Measurements from ENCODE around the gene INSL3. TPM values are rescaled to one million over a fixed set of nuclear protein-coding genes. Genes with fewer than 3 reads are reported as not detected.

Gene INSL3
- total RNA-seq, 6 experiments from 2014 or later = not detected

DNA sequence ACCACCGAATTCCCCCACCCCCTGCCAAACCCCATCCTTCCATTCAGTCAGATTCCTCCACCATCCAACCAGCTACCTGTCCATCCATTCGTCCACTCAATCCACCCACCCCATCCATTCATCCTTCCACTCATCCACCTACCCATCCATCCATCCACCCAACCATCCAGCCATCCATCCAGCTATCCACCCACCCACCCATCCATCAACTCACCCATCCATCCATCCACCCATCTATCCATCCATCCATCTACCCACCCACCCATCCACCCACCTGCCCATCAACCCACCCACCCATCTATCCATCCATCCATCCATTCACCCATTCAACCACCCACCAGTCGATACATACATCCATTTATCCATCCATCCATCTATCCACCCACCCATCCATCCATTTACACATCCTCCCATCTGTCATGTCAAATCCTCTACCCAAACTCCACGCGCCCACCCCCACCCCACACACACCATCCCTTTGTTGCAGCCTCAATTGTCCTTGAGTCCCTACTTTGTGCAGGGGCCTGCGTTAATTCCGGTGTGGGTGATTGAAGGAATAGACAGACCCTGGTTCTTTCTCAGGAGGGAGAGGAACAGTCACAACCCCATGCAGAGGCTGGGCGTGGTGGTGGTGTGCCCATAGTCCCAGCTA is 45.1 kb upstream of the INSL3 start:
- ATAC-seq (no peak), DNase-seq (no peak)
- H3K36me3 ChIP-seq = peaks cover 17 to 33% (median 22%) of the 10 kb centered on the region in 4 donors
- no peak for TF ChIP-seq POLR2A (IDR thresholded peaks at IDR 0.05)
- TF ChIP-seq CTCF (IDR thresholded peaks at IDR 0.05) = no peak
- H3K4me1 ChIP-seq = peaks cover 0 to 4% (median under 1%) of the 10 kb centered on the region in 4 donors
- no peak overlapping the region for H3K4me3 ChIP-seq
- H3K27ac ChIP-seq = no peak overlapping the region
- intact Hi-C loops (cut with DNase I) = loop anchor here (5.0 to 10.0 kb wide), 3 partner anchors 58 to 131 kb away; no protein-coding TSS in a partner anchor
- no peaks in the 10 kb centered on the region for H3K9me3 ChIP-seq
- H3K27me3 ChIP-seq = peaks cover 0 to 11% of the 10 kb centered on the region in 2 donors
- 84% methylated on average over 8 of the region's 8 CpGs for WGBS (ENCODE audit: insufficient coverage, low coverage, low lambda C conversion rate, missing lambda C conversion rate)

- no peaks in the 10 kb centered on the region for H3K9me3 ChIP-seq
- H3K36me3 ChIP-seq = peaks cover 17 to 35% (median 22%) of the 10 kb centered on the region in 4 donors
- intact Hi-C loops (cut with DNase I) = loop anchor here (5.0 to 10.0 kb wide), 3 partner anchors 59 to 132 kb away; no protein-coding TSS in a partner anchor
- peak; percentile 25 to 67 (median 26) for ATAC-seq
- no peak overlapping the region for H3K4me3 ChIP-seq
- WGBS (ENCODE audit: insufficient coverage, low coverage, low lambda C conversion rate, missing lambda C conversion rate) = 73% methylated on average over 5 of the region's 13 CpGs
- H3K27ac ChIP-seq = no peak overlapping the region
- peaks cover 0 to 3% of the 10 kb centered on the region in 2 donors for H3K27me3 ChIP-seq
- H3K4me1 ChIP-seq = peaks cover 0 to 12% (median 5%) of the 10 kb centered on the region in 4 donors
- TF ChIP-seq POLR2A (IDR thresholded peaks at IDR 0.05) = no peak
- no peak for TF ChIP-seq CTCF (IDR thresholded peaks at IDR 0.05)
- no peak for DNase-seq
Measured at GRCh38 chr19:17865364-17866311, 44.3 kb upstream of the INSL3 start.

DNA sequence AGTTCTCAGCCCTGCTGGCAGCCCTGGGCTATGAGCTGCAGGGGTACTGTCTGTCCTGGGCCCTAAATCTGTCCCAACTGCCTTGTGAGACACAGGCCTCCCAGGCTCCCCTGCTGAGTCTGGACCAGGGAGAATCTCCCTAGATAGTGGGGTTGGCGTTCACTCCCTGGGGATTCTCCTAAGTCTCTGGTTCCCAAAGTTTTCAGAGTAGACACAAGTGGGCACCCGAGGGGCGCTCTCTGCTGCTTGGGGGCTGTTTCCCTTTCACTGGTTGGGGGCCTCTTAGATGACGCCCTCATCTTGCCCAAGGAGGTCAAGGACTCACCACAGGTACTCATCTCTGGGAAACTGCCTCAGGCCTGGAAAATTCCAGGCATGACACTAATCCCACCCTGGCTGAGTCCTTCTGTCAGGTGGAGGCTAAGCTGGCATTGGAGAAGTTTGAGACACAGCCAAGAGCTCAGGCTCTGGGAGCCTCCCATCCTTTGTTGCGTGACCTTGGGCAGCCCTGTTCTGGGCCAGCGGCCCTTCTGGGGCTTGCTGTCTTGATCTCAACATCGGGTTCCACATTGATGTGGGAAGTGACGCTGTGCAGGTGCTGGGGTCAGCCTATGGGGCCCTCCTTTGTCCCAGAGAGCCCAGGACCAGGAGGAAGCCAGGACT is 42.3 kb upstream of the INSL3 start:
- Histone ChIP-seq H3K27ac (no peak overlapping the region), H3K9me3 (no peaks in the 10 kb centered on the region), H3K4me3 (no peak overlapping the region), H3K4me1 (peaks cover 0 to 13% (median 6%) of the 10 kb centered on the region in 4 donors), H3K27me3 (no peaks in the 10 kb centered on the region), H3K36me3 (peaks cover 17 to 35% (median 22%) of the 10 kb centered on the region in 4 donors)
- DNase-seq (no peak), ATAC-seq (no peak)
- no CpG with 5 or more reads among the region's 8 CpGs for WGBS (ENCODE audit: insufficient coverage, low coverage, low lambda C conversion rate, missing lambda C conversion rate)
- intact Hi-C loops (cut with DNase I) = loop anchor here in 1 of 2 donors (10.0 kb wide), 1 partner anchor 61 kb away; no protein-coding TSS in a partner anchor
- TF ChIP-seq CTCF (IDR thresholded peaks at IDR 0.05) (no peak), POLR2A (IDR thresholded peaks at IDR 0.05) (no peak)
